A673 (cell line): ENCODE measurements around the gene HELZ2. TPM values are rescaled to one million over a fixed set of nuclear protein-coding genes. Genes with fewer than 3 reads are reported as not detected.

ENCODE experiments used
- BruUV-seq: library from RNA; stranded (reverse); fragments of 400-500 nt; replicated peaks from 2 replicates; lab custom pipeline; 2021; lab: Mats Ljungman, UMichigan
- CTCF ChIA-PET: fragments of 300-600 bp; sonication (Branson Sonifier 250); formaldehyde crosslinking; loops from one replicate; lab custom pipeline; 2022; ENCODE audit warnings: antibody characterized with exemption; lab: Charles Lee
- POLR2A ChIA-PET: fragments of 300-600 bp; sonication (Branson Sonifier 250); formaldehyde crosslinking; loops from one replicate; lab custom pipeline; 2022; ENCODE audit warnings: antibody characterized with exemption; ENCODE audit not compliant: low non-redundant PET; lab: Charles Lee
- DNase-seq: peaks from one replicate; pipeline ENCODE4 v3.0.0-alpha.2; 2015; ENCODE audit warnings: low spot score
- H3K27ac ChIP-seq: fragments of 200-600 bp; sonication (generic); 2 replicates; pipeline ENCODE4 v1.5.1; 2016; ENCODE audit warnings: mixed run types, low read depth, mild to moderate bottlenecking, mixed read lengths, antibody characterized with exemption, low read length; ENCODE audit not compliant: poor library complexity, severe bottlenecking
- H3K27me3 ChIP-seq: fragments of 200-600 bp; sonication (generic); replicated peaks from 2 replicates; pipeline ENCODE4 v1.6.1; 2017; ENCODE audit warnings: mixed run types, low read depth, mild to moderate bottlenecking, mixed read lengths, antibody characterized with exemption, low read length; ENCODE audit not compliant: insufficient read depth, poor library complexity
- H3K36me3 ChIP-seq: fragments of 200-600 bp; sonication (generic); 2 replicates; pipeline ENCODE4 v1.6.1; 2016; ENCODE audit warnings: mixed run types, mild to moderate bottlenecking, mixed read lengths, antibody characterized with exemption, low read length; ENCODE audit not compliant: insufficient read depth, poor library complexity, severe bottlenecking
- H3K4me1 ChIP-seq: fragments of 200-600 bp; sonication (generic); 2 replicates; pipeline ENCODE4 v1.6.1; 2017; ENCODE audit warnings: mixed run types, mild to moderate bottlenecking, mixed read lengths, antibody characterized with exemption, low read length; ENCODE audit not compliant: insufficient read depth, poor library complexity, severe bottlenecking
- H3K4me3 ChIP-seq: fragments of 200-600 bp; sonication (generic); 2 replicates; pipeline ENCODE4 v1.5.1; 2016; ENCODE audit warnings: low read depth, mixed run types, mild to moderate bottlenecking, mixed read lengths, low read length; ENCODE audit not compliant: poor library complexity, severe bottlenecking
- H3K9me3 ChIP-seq: fragments of 200-600 bp; sonication (generic); 2 replicates; pipeline ENCODE4 v1.6.1; 2016; ENCODE audit warnings: mixed run types, low read depth, mild to moderate bottlenecking, mixed read lengths, antibody characterized with exemption, low read length; ENCODE audit not compliant: poor library complexity, severe bottlenecking
- EZH2 ChIP-seq: fragments of 200-600 bp; sonication (generic); IDR thresholded peaks from 2 replicates; pipeline ENCODE4 v1.6.1; 2017; ENCODE audit warnings: borderline replicate concordance, low read depth, mild to moderate bottlenecking, mixed read lengths, antibody characterized with exemption, low read length; ENCODE audit not compliant: poor library complexity, severe bottlenecking
- intact Hi-C: fragments of 100-400 bp; cut with micrococcal nuclease; formaldehyde crosslinking; loops from one replicate; pipeline ENCODE4 v1.10.0; 2022; ENCODE audit not compliant: unreplicated experiment
- total RNA-seq: library from RNA; stranded (reverse); gene quantifications from 2 replicates; pipeline ENCODE4 v1.2.3, GENCODE V29; 2021
- TF ChIP-seq, protein P1 (sequence below): fragments of 300-800, 200-600 bp; sonication (generic); conservative IDR thresholded peaks from 2 replicates; pipeline ENCODE4 v1.5.1; 2017; ENCODE audit warnings: low read depth, mild to moderate bottlenecking, antibody characterized with exemption, low read length, moderate library complexity, mixed read lengths

HELZ2 gene
- total RNA-seq, 1 experiment from 2014 or later: 21.0 TPM

DNA sequence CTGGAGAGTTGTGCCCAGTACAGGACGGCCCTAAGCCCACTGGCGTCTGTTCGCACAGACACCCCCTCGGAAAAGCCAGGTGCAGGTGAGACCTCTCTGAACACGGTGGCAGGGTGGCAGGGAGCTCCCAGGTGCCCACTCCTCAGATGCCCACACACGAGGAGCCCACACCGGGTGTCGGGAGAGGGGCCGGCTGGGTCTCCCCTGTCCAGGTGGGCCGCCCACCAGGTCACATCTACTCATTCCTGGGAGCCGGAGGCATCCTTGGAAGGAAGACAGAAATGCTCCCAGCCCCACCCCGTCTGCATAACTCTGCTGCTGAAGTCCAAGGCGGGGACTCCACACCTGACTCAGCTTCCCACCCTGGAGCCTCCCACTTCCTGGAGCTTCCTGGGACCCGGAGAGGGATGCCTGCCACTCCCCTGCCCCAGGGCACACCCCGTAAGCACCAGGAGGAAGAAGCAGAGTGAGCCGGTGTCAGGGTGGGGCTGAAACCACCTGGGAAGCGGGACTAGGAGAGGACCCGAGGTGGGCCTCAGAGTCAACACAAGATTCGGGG, 29.0 kb downstream of the HELZ2 start:
- ChIA-PET POLR2A (no interaction called here), CTCF (no interaction called here)
- H3K4me3 ChIP-seq: no peak overlapping the region
- no peaks in the 10 kb centered on the region for H3K36me3 ChIP-seq
- peaks cover 48% of the 10 kb centered on the region for H3K27me3 ChIP-seq
- H3K27ac ChIP-seq: no peak overlapping the region
- no peaks in the 10 kb centered on the region for H3K4me1 ChIP-seq
- intact Hi-C loops: no loop called here
- H3K9me3 ChIP-seq: no peaks in the 10 kb centered on the region
- no peak for TF ChIP-seq EZH2
- TF ChIP-seq, protein P1, sequence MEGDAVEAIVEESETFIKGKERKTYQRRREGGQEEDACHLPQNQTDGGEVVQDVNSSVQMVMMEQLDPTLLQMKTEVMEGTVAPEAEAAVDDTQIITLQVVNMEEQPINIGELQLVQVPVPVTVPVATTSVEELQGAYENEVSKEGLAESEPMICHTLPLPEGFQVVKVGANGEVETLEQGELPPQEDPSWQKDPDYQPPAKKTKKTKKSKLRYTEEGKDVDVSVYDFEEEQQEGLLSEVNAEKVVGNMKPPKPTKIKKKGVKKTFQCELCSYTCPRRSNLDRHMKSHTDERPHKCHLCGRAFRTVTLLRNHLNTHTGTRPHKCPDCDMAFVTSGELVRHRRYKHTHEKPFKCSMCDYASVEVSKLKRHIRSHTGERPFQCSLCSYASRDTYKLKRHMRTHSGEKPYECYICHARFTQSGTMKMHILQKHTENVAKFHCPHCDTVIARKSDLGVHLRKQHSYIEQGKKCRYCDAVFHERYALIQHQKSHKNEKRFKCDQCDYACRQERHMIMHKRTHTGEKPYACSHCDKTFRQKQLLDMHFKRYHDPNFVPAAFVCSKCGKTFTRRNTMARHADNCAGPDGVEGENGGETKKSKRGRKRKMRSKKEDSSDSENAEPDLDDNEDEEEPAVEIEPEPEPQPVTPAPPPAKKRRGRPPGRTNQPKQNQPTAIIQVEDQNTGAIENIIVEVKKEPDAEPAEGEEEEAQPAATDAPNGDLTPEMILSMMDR: no peak
- DNase-seq: no peak
- no TSS peak for BruUV-seq

DNA sequence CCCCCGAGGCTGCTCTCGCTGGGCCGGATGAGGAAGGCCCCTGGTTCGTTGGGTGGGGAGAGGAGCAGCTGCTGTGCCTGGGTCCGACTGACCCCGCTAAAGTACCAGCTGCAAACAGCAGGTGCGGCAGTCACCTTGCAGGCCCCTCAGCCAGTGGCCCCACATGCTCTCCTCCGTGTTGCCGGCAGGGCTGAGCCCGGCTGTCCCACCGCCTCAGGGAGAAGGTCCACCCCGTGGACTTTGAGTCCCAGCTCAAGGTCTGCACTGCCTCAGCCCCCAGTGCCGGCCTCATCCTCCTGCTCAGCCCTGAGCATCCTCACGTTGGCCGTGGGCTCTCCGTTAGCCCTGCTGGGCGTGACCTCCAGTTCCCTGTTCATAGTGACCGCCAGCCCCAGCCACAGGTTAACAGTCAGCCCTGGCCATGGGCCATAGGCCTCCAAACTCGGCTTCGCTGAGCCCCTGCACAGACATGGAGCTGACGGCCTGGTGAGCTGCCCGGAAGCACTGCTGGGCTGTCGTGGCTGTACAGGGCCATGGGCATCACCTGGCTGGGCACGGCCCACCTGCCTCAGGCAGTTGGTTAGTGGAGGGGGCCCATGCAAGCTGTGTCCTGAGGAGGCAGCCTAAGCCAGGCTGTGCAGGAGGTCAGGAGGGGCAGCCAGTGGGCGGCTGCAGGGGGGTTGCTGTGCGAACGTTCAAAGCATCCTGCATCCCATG, 29.6 kb downstream of the HELZ2 start:
- no peaks in the 10 kb centered on the region for H3K36me3 ChIP-seq
- no peak for DNase-seq
- no peaks in the 10 kb centered on the region for H3K9me3 ChIP-seq
- no peaks in the 10 kb centered on the region for H3K4me1 ChIP-seq
- TF ChIP-seq EZH2: no peak
- TF ChIP-seq, protein P1: no peak
- POLR2A ChIA-PET: no interaction called here
- H3K27me3 ChIP-seq: peaks cover 48% of the 10 kb centered on the region
- no TSS peak for BruUV-seq
- no peak overlapping the region for H3K4me3 ChIP-seq
- intact Hi-C loops: no loop called here
- no peak overlapping the region for H3K27ac ChIP-seq
- CTCF ChIA-PET: no interaction called here

DNA sequence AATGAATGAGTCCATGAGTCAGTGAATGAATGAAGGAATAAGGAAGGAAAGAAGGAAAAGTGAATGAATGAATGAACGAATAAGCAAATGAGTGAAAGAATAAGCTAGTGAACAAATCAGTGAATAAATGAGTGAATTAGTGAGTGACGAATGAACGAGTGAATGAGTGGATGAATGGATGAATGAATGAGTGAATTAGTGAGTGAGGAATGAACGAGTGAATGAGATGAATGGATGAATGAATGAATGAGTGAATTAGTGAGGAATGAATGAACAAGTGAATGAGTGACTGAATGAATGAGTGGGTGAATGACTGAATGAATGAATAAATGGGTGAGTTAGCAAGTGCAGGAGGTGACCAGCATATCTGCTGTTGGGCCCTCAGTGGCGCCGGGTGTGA, 30.3 kb downstream of the HELZ2 start:
- Histone ChIP-seq H3K27ac (no peak overlapping the region), H3K27me3 (peaks cover 46% of the 10 kb centered on the region), H3K4me3 (no peak overlapping the region), H3K9me3 (no peaks in the 10 kb centered on the region), H3K4me1 (no peaks in the 10 kb centered on the region), H3K36me3 (no peaks in the 10 kb centered on the region)
- POLR2A ChIA-PET: no interaction called here
- no peak for DNase-seq
- no TSS peak for BruUV-seq
- intact Hi-C loops: no loop called here
- CTCF ChIA-PET: no interaction called here
- no peak for TF ChIP-seq EZH2
- TF ChIP-seq, protein P1: no peak
